Measurements from ENCODE around the gene DHRS2. TPM values are rescaled to one million over a fixed set of nuclear protein-coding genes. Genes with fewer than 3 reads are reported as not detected.

The DHRS2 gene
- total and polyA plus RNA-seq, 2 of the 13 experiments (the other 11 are each of a cell fraction or from before 2014, with no cell fraction given): 1,621 to 3,021 TPM

DNA sequence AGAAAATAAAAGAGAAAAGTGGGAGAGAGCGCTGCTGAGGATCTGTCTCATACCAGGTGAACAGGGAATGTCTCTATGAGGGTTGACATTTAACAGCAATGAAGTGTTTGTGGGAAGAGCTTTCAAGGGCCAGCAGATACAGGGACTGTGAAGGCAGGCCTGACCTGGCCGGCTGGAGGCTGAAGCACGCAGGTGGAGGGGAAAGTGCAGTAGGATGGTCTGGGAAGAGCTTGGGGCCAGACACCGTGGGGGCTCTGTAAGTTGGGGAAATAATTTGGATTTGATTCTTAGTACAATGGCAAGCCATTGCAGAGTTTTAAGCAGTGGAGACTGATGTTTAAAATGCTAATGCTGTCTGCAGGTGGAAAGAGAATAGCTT lies 23.8 kb upstream of the DHRS2 start:
- Histone ChIP-seq H3K27ac (ENCODE audit: extremely low read length, insufficient read depth, low read length) (peak overlapping the region; percentile 89), H3K4me2 (ENCODE audit: low read depth, low read length) (peak overlapping the region; percentile 86), H4K20me1 (ENCODE audit: insufficient read depth, low read length) (no peaks in the 10 kb centered on the region), H3K4me1 (ENCODE audit: insufficient read depth, low read length) (peaks cover 95% of the 10 kb centered on the region), H3K9ac (ENCODE audit: insufficient read depth, low read depth, low read length) (peak overlapping the region; percentile 16; the same call in 1 of the 2 replicates), H2AFZ (ENCODE audit: low read length) (no peak overlapping the region), H3K79me2 (ENCODE audit: insufficient read depth, low read length) (no peaks in the 10 kb centered on the region), H3K9me3 (ENCODE audit: low read length) (no peaks in the 10 kb centered on the region), H3K36me3 (replicated peaks in 1 of 2; ENCODE audit: control insufficient read depth in 1 of 2, insufficient read depth in 2 of 2, low read length in 2 of 2) (no peaks in the 10 kb centered on the region), H3K4me3 (replicated peaks in 1 of 3; ENCODE audit: insufficient read depth in 1 of 3, low read depth in 2 of 3, low read length in 3 of 3) (no peak overlapping the region; a peak in 1 of 6 replicates), H3K27me3 (ENCODE audit: control insufficient read depth in 1 of 2, insufficient read depth in 2 of 2, low read length in 2 of 2) (no peaks in the 10 kb centered on the region)
- intact Hi-C loops (cut with micrococcal nuclease; ENCODE audit: unreplicated experiment): loop anchor here (5.0 kb wide), 1 partner anchor 480 kb away; the partner anchor contains the start of gene PCK2
- ATAC-seq (no peak), DNase-seq (ENCODE audit: low spot score) (no peak), FAIRE-seq (no peak)
- CTCF ChIA-PET (ENCODE audit: low intra/inter-chr PET ratio, low total read pairs): interaction anchor here (2.3 to 2.4 kb wide), 2 partner anchors 20 to 23 kb away, joined by 8 to 19 read pairs; no protein-coding TSS in a partner anchor
- POLR2A ChIA-PET: interaction anchor here (0.7 to 14.7 kb wide), 13 partner anchors 10 to 605 kb away, joined by 3 to 1105 read pairs (median 22); partner anchors contain the start of genes AP1G2, DHRS2, PABPN1 and PPP1R3E
- BruUV-seq (replicated peaks): no TSS peak
- in situ Hi-C loops (cut with HindIII; ENCODE audit: extremely low pct_ligation_motif_present, low pct_unique_long_range_greater_than_20kb): no loop called here
- 56% methylated on average over 4 of the region's 4 CpGs for WGBS (ENCODE audit: low lambda C conversion rate)
- TF ChIP-seq ZBTB20 (CRISPR knock-in tag; IDR thresholded peaks at IDR 0.05; ENCODE audit: borderline replicate concordance, low read depth) (0 out of 2 replicates have a peak, but pooled peaks have one; percentile 12), MXI1 (IDR thresholded peaks at IDR 0.05; ENCODE audit: borderline replicate concordance, low read depth, low read length) (no peak), ZNF451 (CRISPR knock-in tag; IDR thresholded peaks at IDR 0.05) (0 out of 2 replicates have a peak, but pooled peaks have one; percentile 14), ETV5 (CRISPR knock-in tag; IDR thresholded peaks at IDR 0.05; ENCODE audit: borderline replicate concordance) (no peak), BRD4 (CRISPR knock-in tag; IDR thresholded peaks at IDR 0.05) (no peak), ZNF354B (CRISPR knock-in tag; IDR thresholded peaks at IDR 0.05) (no peak), HNF4A (CRISPR knock-in tag; IDR thresholded peaks at IDR 0.05) (no peak), GATAD1 (CRISPR knock-in tag; IDR thresholded peaks at IDR 0.05) (0 out of 2 replicates have a peak, but pooled peaks have one; percentile 21), IRX3 (CRISPR knock-in tag; IDR thresholded peaks at IDR 0.05; ENCODE audit: borderline replicate concordance, low read depth) (no peak), MIER3 (CRISPR knock-in tag; IDR thresholded peaks at IDR 0.05; ENCODE audit: borderline replicate concordance) (no peak), LCORL (IDR thresholded peaks at IDR 0.05) (no peak), LCORL (CRISPR knock-in tag; IDR thresholded peaks at IDR 0.05) (peak; percentile 42; the same call in 1 of the 2 replicates), TBX3 (IDR thresholded peaks at IDR 0.05; ENCODE audit: borderline replicate concordance) (no peak), TEAD3 (CRISPR knock-in tag; optimal IDR thresholded peaks at IDR 0.05; ENCODE audit: borderline replicate concordance) (peak; percentile 1)
- TF ChIP-seq, protein P1, sequence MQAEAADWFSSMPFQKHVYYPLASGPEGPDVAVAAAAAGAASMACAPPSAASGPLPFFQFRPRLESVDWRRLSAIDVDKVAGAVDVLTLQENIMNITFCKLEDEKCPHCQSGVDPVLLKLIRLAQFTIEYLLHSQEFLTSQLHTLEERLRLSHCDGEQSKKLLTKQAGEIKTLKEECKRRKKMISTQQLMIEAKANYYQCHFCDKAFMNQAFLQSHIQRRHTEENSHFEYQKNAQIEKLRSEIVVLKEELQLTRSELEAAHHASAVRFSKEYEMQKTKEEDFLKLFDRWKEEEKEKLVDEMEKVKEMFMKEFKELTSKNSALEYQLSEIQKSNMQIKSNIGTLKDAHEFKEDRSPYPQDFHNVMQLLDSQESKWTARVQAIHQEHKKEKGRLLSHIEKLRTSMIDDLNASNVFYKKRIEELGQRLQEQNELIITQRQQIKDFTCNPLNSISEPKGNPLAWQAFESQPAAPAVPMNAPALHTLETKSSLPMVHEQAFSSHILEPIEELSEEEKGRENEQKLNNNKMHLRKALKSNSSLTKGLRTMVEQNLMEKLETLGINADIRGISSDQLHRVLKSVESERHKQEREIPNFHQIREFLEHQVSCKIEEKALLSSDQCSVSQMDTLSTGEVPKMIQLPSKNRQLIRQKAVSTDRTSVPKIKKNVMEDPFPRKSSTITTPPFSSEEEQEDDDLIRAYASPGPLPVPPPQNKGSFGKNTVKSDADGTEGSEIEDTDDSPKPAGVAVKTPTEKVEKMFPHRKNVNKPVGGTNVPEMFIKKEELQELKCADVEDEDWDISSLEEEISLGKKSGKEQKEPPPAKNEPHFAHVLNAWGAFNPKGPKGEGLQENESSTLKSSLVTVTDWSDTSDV (CRISPR knock-in tag; IDR thresholded peaks at IDR 0.05): no peak
- TF ChIP-seq, protein P2, sequence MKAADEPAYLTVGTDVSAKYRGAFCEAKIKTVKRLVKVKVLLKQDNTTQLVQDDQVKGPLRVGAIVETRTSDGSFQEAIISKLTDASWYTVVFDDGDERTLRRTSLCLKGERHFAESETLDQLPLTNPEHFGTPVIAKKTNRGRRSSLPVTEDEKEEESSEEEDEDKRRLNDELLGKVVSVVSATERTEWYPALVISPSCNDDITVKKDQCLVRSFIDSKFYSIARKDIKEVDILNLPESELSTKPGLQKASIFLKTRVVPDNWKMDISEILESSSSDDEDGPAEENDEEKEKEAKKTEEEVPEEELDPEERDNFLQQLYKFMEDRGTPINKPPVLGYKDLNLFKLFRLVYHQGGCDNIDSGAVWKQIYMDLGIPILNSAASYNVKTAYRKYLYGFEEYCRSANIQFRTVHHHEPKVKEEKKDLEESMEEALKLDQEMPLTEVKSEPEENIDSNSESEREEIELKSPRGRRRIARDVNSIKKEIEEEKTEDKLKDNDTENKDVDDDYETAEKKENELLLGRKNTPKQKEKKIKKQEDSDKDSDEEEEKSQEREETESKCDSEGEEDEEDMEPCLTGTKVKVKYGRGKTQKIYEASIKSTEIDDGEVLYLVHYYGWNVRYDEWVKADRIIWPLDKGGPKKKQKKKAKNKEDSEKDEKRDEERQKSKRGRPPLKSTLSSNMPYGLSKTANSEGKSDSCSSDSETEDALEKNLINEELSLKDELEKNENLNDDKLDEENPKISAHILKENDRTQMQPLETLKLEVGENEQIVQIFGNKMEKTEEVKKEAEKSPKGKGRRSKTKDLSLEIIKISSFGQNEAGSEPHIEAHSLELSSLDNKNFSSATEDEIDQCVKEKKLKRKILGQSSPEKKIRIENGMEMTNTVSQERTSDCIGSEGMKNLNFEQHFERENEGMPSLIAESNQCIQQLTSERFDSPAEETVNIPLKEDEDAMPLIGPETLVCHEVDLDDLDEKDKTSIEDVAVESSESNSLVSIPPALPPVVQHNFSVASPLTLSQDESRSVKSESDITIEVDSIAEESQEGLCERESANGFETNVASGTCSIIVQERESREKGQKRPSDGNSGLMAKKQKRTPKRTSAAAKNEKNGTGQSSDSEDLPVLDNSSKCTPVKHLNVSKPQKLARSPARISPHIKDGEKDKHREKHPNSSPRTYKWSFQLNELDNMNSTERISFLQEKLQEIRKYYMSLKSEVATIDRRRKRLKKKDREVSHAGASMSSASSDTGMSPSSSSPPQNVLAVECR (CRISPR knock-in tag; IDR thresholded peaks at IDR 0.05; ENCODE audit: borderline replicate concordance): 0 out of 2 replicates have a peak, but pooled peaks have one; percentile 6

Measured in HepG2 (cell line).